ACC112 (cell line): ENCODE measurements around the gene OTOGL.
A peak's percentile ranks its signal among the peaks of the same experiment; 100 is the strongest.
"Not testable (repeated sequence)": the region's sequence is repeated elsewhere in the genome, so short reads cannot be mapped to it uniquely, and the experiment has no call there.

ENCODE experiments used
- H2AFZ ChIP-seq: fragments of 200-600 bp; sonication (generic); one replicate; pipeline ENCODE4 v1.6.0; 2017; ENCODE audit warnings: antibody characterized with exemption, low read length; ENCODE audit not compliant: unreplicated experiment
- H3K27ac ChIP-seq: fragments of 200-600 bp; sonication (generic); 2 replicates; pipeline ENCODE4 v1.5.1; 2014; ENCODE audit warnings: low read depth, mild to moderate bottlenecking, antibody characterized with exemption, low read length, moderate library complexity
- H3K27me3 ChIP-seq: fragments of 200-600 bp; sonication (generic); 2 replicates; pipeline ENCODE4 v1.6.1; 2014; ENCODE audit warnings: mild to moderate bottlenecking, antibody characterized with exemption, low read length, moderate library complexity, mixed read lengths; ENCODE audit not compliant: insufficient read depth
- H3K36me3 ChIP-seq: fragments of 200-600 bp; sonication (generic); 2 replicates; pipeline ENCODE4 v1.6.1; 2016; ENCODE audit warnings: mild to moderate bottlenecking, antibody characterized with exemption, low read length, moderate library complexity, mixed read lengths; ENCODE audit not compliant: insufficient read depth
- H3K4me1 ChIP-seq: fragments of 200-600 bp; sonication (generic); one replicate; pipeline ENCODE4 v1.6.1; 2016; ENCODE audit warnings: low read length, mixed read lengths; ENCODE audit not compliant: insufficient read depth, unreplicated experiment, control insufficient read depth
- H3K4me3 ChIP-seq: fragments of 200-600 bp; sonication (generic); 2 replicates; pipeline ENCODE4 v1.5.1; 2014; ENCODE audit warnings: mild to moderate bottlenecking, low read depth, low read length
- H3K79me2 ChIP-seq: fragments of 200-600 bp; sonication (generic); one replicate; pipeline ENCODE4 v1.6.0; 2016; ENCODE audit warnings: low read length; ENCODE audit not compliant: control insufficient read depth, unreplicated experiment, insufficient read depth

Gene OTOGL

GRCh38 chr12:80068173-80068572 is 31.2 kb upstream of the OTOGL start:
- Histone ChIP-seq H3K79me2 (no peaks in the 10 kb centered on the region), H2AFZ (no peak overlapping the region), H3K4me3 (no peak overlapping the region)

GRCh38 chr12:80083892-80084614 is 15.3 kb upstream of the OTOGL start:
- H3K4me1 ChIP-seq, H2AFZ ChIP-seq, H3K4me3 ChIP-seq, H3K79me2 ChIP-seq, H3K36me3 ChIP-seq, H3K27me3 ChIP-seq, H3K27ac ChIP-seq: not testable (repeated sequence)

More at GRCh38 chr12:80068173-80068572, 31.2 kb upstream of the OTOGL start:
- H3K27ac ChIP-seq = no peak overlapping the region
- no peaks in the 10 kb centered on the region for H3K27me3 ChIP-seq
- no peaks in the 10 kb centered on the region for H3K36me3 ChIP-seq
- no peaks in the 10 kb centered on the region for H3K4me1 ChIP-seq

DNA sequence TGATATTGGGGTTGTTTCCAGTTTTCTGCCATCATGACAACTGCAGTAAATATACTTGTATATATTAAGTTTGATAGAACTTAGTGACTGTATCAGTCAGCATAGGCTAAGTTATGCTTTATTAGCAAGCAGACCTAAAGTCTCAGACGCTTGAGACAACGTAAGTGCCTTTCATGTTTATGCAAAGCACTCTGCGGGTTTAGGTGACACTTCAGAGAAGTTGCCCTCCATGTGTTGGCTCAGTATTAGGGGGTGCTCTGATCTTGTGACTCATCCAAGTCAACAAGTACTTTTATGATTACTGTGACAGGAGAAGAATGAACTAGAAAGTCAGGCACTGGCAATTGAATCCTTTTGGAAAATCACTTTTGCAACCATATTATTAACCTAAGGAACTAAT is 13.3 kb upstream of the OTOGL start:
- Histone ChIP-seq H3K36me3 (no peaks in the 10 kb centered on the region), H3K79me2 (no peaks in the 10 kb centered on the region), H3K4me3 (no peak overlapping the region), H3K27ac (no peak overlapping the region), H2AFZ (no peak overlapping the region), H3K27me3 (no peaks in the 10 kb centered on the region), H3K4me1 (no peaks in the 10 kb centered on the region)

GRCh38 chr12:80087486-80088213 is 11.7 kb upstream of the OTOGL start:
- Histone ChIP-seq H3K79me2 (no peaks in the 10 kb centered on the region), H3K36me3 (no peaks in the 10 kb centered on the region), H3K4me3 (no peak overlapping the region), H3K4me1 (no peaks in the 10 kb centered on the region), H2AFZ (no peak overlapping the region), H3K27ac (no peak overlapping the region), H3K27me3 (no peaks in the 10 kb centered on the region)

GRCh38 chr12:80100591-80100990 is 1.3 kb downstream of the OTOGL start:
- no peaks in the 10 kb centered on the region for H3K36me3 ChIP-seq
- peaks cover 8% of the 10 kb centered on the region for H3K4me1 ChIP-seq
- no peak overlapping the region for H3K4me3 ChIP-seq
- no peak overlapping the region for H3K27ac ChIP-seq
- no peaks in the 10 kb centered on the region for H3K27me3 ChIP-seq
- H2AFZ ChIP-seq = peak overlapping the region; percentile 53
- no peaks in the 10 kb centered on the region for H3K79me2 ChIP-seq

DNA sequence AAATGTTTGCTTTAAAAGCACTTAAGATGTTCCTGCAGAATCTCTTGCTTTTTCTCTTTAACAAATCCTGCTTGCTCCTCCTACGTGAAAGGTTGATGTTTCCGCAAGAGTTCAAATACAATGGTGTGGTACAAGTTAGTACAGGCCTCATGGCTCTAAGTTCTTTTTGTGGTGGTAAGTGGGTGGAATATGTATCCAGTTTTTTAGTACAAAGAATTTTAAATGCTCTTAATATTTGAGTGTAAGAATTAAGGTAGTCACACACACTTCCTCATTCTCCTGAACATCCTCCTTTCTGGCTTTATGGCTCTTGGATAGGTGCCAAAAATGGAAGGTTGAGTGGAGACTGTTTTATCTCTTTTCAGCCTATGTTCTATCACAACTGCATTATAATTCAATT is 1.8 kb downstream of the OTOGL start:
- H3K27me3 ChIP-seq = no peaks in the 10 kb centered on the region

DNA sequence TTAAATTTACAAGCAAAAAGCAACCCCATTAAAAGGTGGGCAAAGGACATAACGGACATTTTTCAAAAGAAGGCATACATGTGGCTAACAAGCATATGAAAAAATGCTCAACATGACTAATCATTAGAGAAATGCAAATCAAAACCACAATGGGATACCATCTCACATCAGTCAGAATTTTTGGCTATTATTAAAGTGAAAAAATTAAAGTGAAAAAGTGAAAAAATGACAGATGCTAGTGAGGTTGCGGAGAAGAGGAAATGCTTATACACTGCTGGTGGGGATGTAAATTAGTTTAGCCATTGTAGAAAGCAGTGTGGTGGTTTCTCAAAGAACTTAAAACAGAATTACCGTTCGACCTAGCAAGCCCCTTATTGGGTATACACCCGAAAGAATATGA is 7.9 kb downstream of the OTOGL start:
- Histone ChIP-seq H3K27me3 (no peaks in the 10 kb centered on the region), H2AFZ (no peak overlapping the region), H3K4me1 (no peaks in the 10 kb centered on the region), H3K4me3 (no peak overlapping the region), H3K79me2 (no peaks in the 10 kb centered on the region), H3K36me3 (no peaks in the 10 kb centered on the region), H3K27ac (no peak overlapping the region)

More for the DNA sequence above, 1.8 kb downstream of the OTOGL start:
- H3K36me3 ChIP-seq = no peaks in the 10 kb centered on the region
- no peaks in the 10 kb centered on the region for H3K79me2 ChIP-seq
- H3K4me1 ChIP-seq = peaks cover 8% of the 10 kb centered on the region
- no peak overlapping the region for H3K4me3 ChIP-seq
- H2AFZ ChIP-seq = peak overlapping the region; percentile 53
- no peak overlapping the region for H3K27ac ChIP-seq

DNA sequence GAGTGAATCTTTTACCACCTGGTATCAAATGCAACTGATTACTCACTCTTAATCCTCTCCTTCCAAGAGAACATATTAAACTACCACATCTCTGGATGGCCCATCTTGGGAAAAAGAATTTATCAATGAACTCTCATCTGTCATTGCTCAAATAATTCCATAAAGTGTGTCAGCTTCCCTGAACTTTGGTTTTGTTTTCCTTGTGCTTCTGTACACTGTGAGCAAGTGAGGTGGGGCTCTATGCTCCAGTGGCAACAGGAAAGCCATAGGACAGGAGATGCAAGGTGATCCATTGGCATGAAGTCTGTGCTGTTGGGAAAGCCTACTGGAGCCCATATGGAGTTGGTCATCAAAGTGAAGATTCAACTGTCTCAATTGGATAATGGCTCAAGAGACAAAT is 17.4 kb downstream of the OTOGL start:
- no peaks in the 10 kb centered on the region for H3K4me1 ChIP-seq
- H3K4me3 ChIP-seq = no peak overlapping the region
- no peaks in the 10 kb centered on the region for H3K79me2 ChIP-seq
- no peak overlapping the region for H3K27ac ChIP-seq
- no peaks in the 10 kb centered on the region for H3K36me3 ChIP-seq
- H2AFZ ChIP-seq = no peak overlapping the region
- no peaks in the 10 kb centered on the region for H3K27me3 ChIP-seq

DNA sequence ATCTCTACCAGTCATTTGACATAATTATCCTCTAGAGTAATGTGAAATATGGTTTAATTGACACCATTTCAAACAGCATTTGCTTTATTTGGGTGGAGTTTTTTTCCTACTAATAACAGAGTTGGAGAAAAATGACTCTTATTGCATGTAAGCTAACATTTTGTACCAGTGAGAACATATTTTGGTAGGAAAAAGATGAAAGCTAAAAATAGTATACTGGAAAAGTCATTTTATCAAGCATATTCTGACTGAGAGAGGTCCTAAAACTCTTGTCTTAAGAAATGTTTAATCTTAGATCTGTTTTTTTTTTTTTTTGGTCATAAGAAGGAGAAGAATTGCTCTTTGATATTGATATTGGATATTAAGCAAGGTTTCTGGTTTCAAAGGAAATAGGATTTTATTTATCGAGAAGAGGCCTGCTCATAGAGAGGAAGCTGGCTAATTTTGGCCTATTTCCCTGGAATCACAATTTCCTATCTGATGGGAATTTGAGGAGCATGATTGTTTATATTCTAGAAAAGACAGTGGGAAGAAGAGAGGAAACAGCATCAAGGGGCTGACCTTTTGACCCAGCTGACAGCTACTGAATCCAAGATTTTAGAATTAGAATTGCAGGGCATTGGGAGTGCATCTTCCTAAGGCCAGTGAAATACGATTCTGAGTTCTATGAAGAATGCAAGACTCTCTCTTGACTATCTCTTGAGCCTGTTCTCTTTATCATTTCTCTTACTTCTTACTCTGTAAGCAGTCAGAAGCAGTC is 19.4 kb downstream of the OTOGL start:
- Histone ChIP-seq H3K4me1 (no peaks in the 10 kb centered on the region), H2AFZ (no peak overlapping the region), H3K36me3 (no peaks in the 10 kb centered on the region), H3K27ac (no peak overlapping the region), H3K79me2 (no peaks in the 10 kb centered on the region), H3K4me3 (no peak overlapping the region), H3K27me3 (no peaks in the 10 kb centered on the region)

DNA sequence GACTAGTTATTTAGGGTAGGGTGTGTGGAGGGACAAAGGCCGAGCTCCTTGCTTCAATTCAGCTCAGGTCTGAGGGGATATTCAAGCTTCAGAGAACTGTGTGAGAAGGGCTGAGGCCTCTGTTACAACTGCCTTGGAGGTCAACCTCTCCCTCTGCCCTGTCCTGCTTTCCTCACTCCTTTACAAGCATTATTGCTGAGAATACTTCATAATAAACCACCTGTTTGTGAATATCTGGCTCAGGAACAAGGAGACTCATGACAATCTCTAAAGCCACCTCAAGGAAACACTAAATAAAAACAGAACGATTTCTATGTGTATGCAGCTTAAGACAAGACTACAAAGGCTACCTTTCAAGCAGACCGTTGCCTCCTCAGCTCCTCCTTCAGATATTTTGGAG is 21.7 kb downstream of the OTOGL start:
- Histone ChIP-seq H3K36me3 (no peaks in the 10 kb centered on the region), H2AFZ (no peak overlapping the region), H3K4me3 (no peak overlapping the region), H3K79me2 (no peaks in the 10 kb centered on the region), H3K27me3 (no peaks in the 10 kb centered on the region), H3K4me1 (no peaks in the 10 kb centered on the region), H3K27ac (no peak overlapping the region)
